ENCODE measurements around the gene PLA2G15.

- TF ChIP-seq CTCF (conservative IDR thresholded peaks at IDR 0.05 in 1 of 2, IDR thresholded peaks at IDR 0.05 in 1 of 2; ENCODE audit: low read depth in 1 of 2, low read length in 2 of 2) (no peak), EZH2 (IDR thresholded peaks at IDR 0.05; ENCODE audit: low read length, missing control alignments) (no peak)
Measured at GRCh38 chr16:68300734-68301459, 55.7 kb downstream of the PLA2G15 start.

Measured in fibroblast of lung (primary cell).